Heart left ventricle (tissue), 13 donors: Measurements from ENCODE around the gene FAM170B.

Source experiments
- POLR2A ChIP-seq, 2 donors: fragments of 450-650 bp; IDR thresholded peaks; one replicate each; pipeline ENCODE4 v1.6.1; 2017; ENCODE audit warnings: antibody characterized with exemption in 2 of 2, mild to moderate bottlenecking in 2 of 2, moderate library complexity in 2 of 2
- TF ChIP-seq, protein P1 (sequence below), 12 donors: fragments of 200-600 bp; sonication (generic) in 4 of 12; IDR thresholded peaks; one replicate each; pipeline versions ENCODE4 v1.5.0 to v1.8.0; 2018 to 2022; ENCODE audit warnings: antibody characterized with exemption in 12 of 12, mild to moderate bottlenecking in 5 of 12
- donor health status: ischemic (EF 13 %, LVEDD 7.1; RV severe dilation, severe dysfunction).
- donor health status: DM: no; HTN: yes; CAD: no.
- donor health status: DM: no; HTN: no; CAD: no.
- donor health status: ischemic (EF 25% LVEDD 6.9; RV normal size, moderate dysfunction).
- donor health status: ischemic (EF 25% LVEDD 5.7; RV mildly dilated, moderate dysfunction).
- donor health status: ischemic (EF 35%, LVEDD 5.7; RV mildly dilated, moderate dysfunction).
- donor health status: nonischemic (EF 11% LVEDD 7.7; RV severe dilation, severe dysfunction).
- donor health status: DM: yes; HTN: yes; CAD: no.
- donor health status: PGD.
- donor health status: ischemic (EF 29% LVEDD 5.4; RV normal size, mild dysfunction).
- donor health status: nonischemic (EF 23%, LVEDD 6.1; RV moderate dilation, normal function).

DNA sequence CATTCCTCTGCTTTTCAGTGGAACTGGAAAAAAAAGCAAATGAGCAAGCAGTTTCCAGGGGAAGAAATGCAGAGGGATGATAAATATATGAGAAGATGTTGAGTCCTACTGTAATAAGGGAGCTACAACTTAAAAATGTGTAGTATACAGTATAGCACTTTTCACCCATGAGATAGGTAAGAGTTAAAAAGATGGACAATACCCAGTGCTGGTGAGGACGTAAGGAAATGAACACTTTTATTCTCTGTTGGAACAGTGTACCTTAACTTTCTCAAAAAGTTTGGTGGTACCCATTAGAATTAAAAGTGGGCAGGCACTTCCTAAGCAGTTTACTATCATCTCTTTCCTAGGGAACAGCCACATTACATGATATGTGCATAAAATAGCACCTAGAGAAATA lies 2.7 kb upstream of the FAM170B start:
- TF ChIP-seq, protein P1, sequence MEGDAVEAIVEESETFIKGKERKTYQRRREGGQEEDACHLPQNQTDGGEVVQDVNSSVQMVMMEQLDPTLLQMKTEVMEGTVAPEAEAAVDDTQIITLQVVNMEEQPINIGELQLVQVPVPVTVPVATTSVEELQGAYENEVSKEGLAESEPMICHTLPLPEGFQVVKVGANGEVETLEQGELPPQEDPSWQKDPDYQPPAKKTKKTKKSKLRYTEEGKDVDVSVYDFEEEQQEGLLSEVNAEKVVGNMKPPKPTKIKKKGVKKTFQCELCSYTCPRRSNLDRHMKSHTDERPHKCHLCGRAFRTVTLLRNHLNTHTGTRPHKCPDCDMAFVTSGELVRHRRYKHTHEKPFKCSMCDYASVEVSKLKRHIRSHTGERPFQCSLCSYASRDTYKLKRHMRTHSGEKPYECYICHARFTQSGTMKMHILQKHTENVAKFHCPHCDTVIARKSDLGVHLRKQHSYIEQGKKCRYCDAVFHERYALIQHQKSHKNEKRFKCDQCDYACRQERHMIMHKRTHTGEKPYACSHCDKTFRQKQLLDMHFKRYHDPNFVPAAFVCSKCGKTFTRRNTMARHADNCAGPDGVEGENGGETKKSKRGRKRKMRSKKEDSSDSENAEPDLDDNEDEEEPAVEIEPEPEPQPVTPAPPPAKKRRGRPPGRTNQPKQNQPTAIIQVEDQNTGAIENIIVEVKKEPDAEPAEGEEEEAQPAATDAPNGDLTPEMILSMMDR (IDR thresholded peaks at IDR 0.05), result no peak
- TF ChIP-seq POLR2A (IDR thresholded peaks at IDR 0.05), result no peak
